ENCODE data around the gene BANF2.
A peak's percentile ranks its signal among the peaks of the same experiment; 100 is the strongest.

The BANF2 gene

GRCh38 chr20:17756529-17756928 lies 56.8 kb downstream of the BANF2 start:
- H3K4me1 ChIP-seq (ENCODE audit: insufficient read depth, low read length): peaks cover 15% of the 10 kb centered on the region
- H3K27me3 ChIP-seq (ENCODE audit: insufficient read depth, low read length): 0 out of 2 replicates have a peak, but pooled peaks cover 4% of the 10 kb centered on the region
- H3K27ac ChIP-seq (ENCODE audit: low read depth, low read length): no peak overlapping the region
- H3K36me3 ChIP-seq (ENCODE audit: insufficient read depth, low read length): no peaks in the 10 kb centered on the region
- H3K9me3 ChIP-seq (ENCODE audit: insufficient read depth, low read depth, low read length): peaks cover 3% of the 10 kb centered on the region; the same call in 1 of the 2 replicates
- 89% methylated on average over 6 of the region's 6 CpGs for WGBS
- no peak overlapping the region for H3K9ac ChIP-seq (ENCODE audit: low read depth, low read length)
- no peak overlapping the region for H3K4me3 ChIP-seq (ENCODE audit: low read length)

DNA sequence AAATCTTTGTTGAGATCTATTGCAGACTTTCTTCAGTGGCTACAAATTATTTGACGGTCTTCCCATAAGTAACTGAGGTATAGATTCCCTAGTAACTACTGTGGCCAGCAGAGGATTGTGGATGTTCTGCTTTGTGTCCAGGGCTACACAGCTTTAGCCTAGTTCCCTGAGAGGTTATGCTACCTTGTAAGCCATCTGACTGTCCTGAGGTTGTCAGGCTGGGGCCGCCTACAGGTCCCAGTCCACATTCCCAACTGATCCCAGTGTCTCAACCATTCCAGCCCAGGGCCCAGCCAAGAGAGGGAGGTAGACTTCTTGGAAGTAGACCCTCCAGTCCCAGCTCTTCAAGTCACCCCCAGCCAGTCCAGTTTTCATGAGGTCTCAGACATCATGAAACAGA lies 57.7 kb downstream of the BANF2 start:
- H3K9me3 ChIP-seq (ENCODE audit: insufficient read depth, low read depth, low read length): peaks cover 3% of the 10 kb centered on the region; the same call in 1 of the 2 replicates
- 100% methylated on average over 2 of the region's 2 CpGs for whole genome bisulfite sequencing
- no peak overlapping the region for H3K9ac ChIP-seq (ENCODE audit: low read depth, low read length)
- 0 out of 2 replicates have a peak, but pooled peaks cover 4% of the 10 kb centered on the region for H3K27me3 ChIP-seq (ENCODE audit: insufficient read depth, low read length)
- H3K4me1 ChIP-seq (ENCODE audit: insufficient read depth, low read length): peaks cover 10% of the 10 kb centered on the region
- H3K4me3 ChIP-seq (ENCODE audit: low read length): no peak overlapping the region
- H3K27ac ChIP-seq (ENCODE audit: low read depth, low read length): no peak overlapping the region
- no peaks in the 10 kb centered on the region for H3K36me3 ChIP-seq (ENCODE audit: insufficient read depth, low read length)

DNA sequence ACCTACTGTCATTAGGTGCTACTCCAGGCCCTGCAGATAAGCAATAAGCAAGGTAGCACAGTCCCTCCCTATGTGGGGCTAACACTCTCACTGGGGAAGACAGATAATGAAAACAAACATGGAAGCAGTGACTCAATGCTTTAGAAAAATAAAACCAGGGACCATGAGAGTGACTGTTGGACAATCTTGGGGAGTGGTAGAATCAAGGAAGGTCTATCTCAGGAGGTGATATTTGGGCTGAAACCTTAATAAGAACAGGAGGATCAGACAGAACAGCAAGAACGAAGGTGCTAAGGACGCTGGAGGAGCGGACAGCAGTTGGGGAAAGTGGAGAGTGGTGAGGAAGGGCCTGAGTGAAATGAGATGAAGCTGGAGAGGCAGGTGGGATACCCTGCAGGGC lies 58.2 kb downstream of the BANF2 start:
- Histone ChIP-seq H3K9me3 (ENCODE audit: insufficient read depth, low read depth, low read length) (peaks cover 3% of the 10 kb centered on the region; the same call in 1 of the 2 replicates), H3K27ac (ENCODE audit: low read depth, low read length) (no peak overlapping the region), H3K4me3 (ENCODE audit: low read length) (no peak overlapping the region), H3K36me3 (ENCODE audit: insufficient read depth, low read length) (no peaks in the 10 kb centered on the region), H3K9ac (ENCODE audit: low read depth, low read length) (no peak overlapping the region), H3K4me1 (ENCODE audit: insufficient read depth, low read length) (peaks cover 11% of the 10 kb centered on the region), H3K27me3 (ENCODE audit: insufficient read depth, low read length) (0 out of 2 replicates have a peak, but pooled peaks cover 4% of the 10 kb centered on the region)
- 95% methylated on average over 3 of the region's 3 CpGs for WGBS

DNA sequence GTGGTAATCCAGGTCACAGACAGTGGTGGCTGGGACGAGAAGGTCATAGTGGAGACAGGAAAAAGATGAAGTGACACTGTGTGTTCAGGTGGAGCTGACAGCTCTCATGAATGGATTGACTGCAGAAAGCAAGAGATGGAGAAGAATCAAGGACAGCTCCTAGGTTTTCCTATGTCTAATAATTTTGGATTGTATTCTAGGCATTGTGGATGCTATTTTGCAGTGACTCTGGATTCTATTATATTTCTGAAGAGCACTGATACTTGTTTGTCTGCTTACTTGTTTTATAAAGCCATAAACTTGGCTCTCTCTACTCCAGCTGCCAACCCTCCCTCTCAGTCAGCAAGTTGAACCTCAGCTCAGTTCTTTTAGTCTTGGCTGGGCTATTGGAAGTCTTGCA lies 58.7 kb downstream of the BANF2 start:
- H3K27ac ChIP-seq (ENCODE audit: low read depth, low read length): no peak overlapping the region
- H3K27me3 ChIP-seq (ENCODE audit: insufficient read depth, low read length): 0 out of 2 replicates have a peak, but pooled peaks cover 3% of the 10 kb centered on the region
- 90% methylated on average over 1 of the region's 1 CpG for whole genome bisulfite sequencing
- H3K4me3 ChIP-seq (ENCODE audit: low read length): no peak overlapping the region
- peaks cover 13% of the 10 kb centered on the region for H3K4me1 ChIP-seq (ENCODE audit: insufficient read depth, low read length)
- no peaks in the 10 kb centered on the region for H3K36me3 ChIP-seq (ENCODE audit: insufficient read depth, low read length)
- no peak overlapping the region for H3K9ac ChIP-seq (ENCODE audit: low read depth, low read length)
- H3K9me3 ChIP-seq (ENCODE audit: insufficient read depth, low read depth, low read length): peaks cover 3% of the 10 kb centered on the region; the same call in 1 of the 2 replicates

DNA sequence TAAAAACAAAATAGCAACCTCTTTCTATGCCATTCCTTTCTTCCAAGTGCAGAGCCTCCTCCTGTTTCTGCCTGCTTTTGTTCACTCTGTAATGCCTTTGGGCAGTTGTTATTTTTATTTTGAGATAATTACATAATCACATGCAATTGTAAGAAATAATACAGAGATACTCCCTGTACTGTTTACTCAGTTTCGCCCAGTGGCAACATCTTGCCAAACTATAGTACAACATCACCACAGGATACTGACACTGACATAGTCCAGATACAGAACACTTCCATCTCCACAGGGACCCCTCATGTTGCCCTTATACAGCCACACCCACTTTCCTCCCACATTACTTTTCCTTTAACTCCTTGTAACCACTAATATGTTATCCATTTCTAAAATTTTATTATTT lies 59.7 kb downstream of the BANF2 start:
- no peaks in the 10 kb centered on the region for H3K27me3 ChIP-seq (ENCODE audit: insufficient read depth, low read length)
- no peaks in the 10 kb centered on the region for H3K9me3 ChIP-seq (ENCODE audit: insufficient read depth, low read depth, low read length)
- H3K36me3 ChIP-seq (ENCODE audit: insufficient read depth, low read length): no peaks in the 10 kb centered on the region
- H3K9ac ChIP-seq (ENCODE audit: low read depth, low read length): no peak overlapping the region
- 97% methylated on average over 1 of the region's 1 CpG for WGBS
- peaks cover 13% of the 10 kb centered on the region for H3K4me1 ChIP-seq (ENCODE audit: insufficient read depth, low read length)
- no peak overlapping the region for H3K4me3 ChIP-seq (ENCODE audit: low read length)
- H3K27ac ChIP-seq (ENCODE audit: low read depth, low read length): no peak overlapping the region

GRCh38 chr20:17761604-17762003 lies 61.8 kb downstream of the BANF2 start:
- Histone ChIP-seq H3K4me3 (ENCODE audit: low read length) (no peak overlapping the region), H3K36me3 (ENCODE audit: insufficient read depth, low read length) (no peaks in the 10 kb centered on the region), H3K27me3 (ENCODE audit: insufficient read depth, low read length) (no peaks in the 10 kb centered on the region), H3K9ac (ENCODE audit: low read depth, low read length) (no peak overlapping the region), H3K9me3 (ENCODE audit: insufficient read depth, low read depth, low read length) (no peaks in the 10 kb centered on the region), H3K4me1 (ENCODE audit: insufficient read depth, low read length) (peaks cover 13% of the 10 kb centered on the region), H3K27ac (ENCODE audit: low read depth, low read length) (no peak overlapping the region)
- 90% methylated on average over 2 of the region's 3 CpGs for WGBS

DNA sequence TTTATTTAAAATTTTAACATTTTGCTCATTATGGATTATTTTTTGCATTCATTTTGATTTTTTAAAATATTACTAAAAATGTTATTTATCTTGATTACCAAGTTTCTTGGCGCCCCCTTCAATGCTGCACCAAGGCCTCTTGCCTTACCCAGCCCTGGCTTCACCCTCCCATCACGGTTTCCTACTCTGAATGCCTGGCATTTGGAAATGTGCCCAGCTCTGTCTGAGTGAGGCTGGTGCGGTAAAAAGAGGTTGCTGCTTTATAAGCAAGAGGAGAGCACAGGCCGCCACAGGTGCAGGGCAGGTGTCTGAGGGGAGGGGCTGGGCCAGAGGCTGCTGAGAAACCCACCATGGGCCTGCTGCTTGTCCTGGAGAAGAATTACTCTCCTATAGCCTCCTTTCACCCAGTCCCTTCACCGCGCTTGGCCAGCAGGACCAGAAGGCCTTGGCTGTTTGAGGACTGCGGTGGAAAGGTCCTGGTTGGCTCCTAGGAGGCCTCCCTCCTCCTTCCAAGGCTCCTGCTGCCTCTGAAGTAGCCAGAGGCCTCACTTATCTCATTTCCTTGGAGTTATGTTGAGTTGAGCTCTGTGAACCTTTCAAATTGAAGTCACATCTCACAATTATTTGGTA lies 62.6 kb downstream of the BANF2 start:
- Histone ChIP-seq H3K27me3 (ENCODE audit: insufficient read depth, low read length) (no peaks in the 10 kb centered on the region), H3K27ac (ENCODE audit: low read depth, low read length) (0 out of 2 replicates have a peak overlapping the region, but pooled peaks have one; percentile 7), H3K9ac (ENCODE audit: low read depth, low read length) (no peak overlapping the region), H3K36me3 (ENCODE audit: insufficient read depth, low read length) (no peaks in the 10 kb centered on the region), H3K4me1 (ENCODE audit: insufficient read depth, low read length) (peaks cover 13% of the 10 kb centered on the region), H3K9me3 (ENCODE audit: insufficient read depth, low read depth, low read length) (no peaks in the 10 kb centered on the region), H3K4me3 (ENCODE audit: low read length) (no peak overlapping the region)
- 92% methylated on average over 7 of the region's 7 CpGs for WGBS

DNA sequence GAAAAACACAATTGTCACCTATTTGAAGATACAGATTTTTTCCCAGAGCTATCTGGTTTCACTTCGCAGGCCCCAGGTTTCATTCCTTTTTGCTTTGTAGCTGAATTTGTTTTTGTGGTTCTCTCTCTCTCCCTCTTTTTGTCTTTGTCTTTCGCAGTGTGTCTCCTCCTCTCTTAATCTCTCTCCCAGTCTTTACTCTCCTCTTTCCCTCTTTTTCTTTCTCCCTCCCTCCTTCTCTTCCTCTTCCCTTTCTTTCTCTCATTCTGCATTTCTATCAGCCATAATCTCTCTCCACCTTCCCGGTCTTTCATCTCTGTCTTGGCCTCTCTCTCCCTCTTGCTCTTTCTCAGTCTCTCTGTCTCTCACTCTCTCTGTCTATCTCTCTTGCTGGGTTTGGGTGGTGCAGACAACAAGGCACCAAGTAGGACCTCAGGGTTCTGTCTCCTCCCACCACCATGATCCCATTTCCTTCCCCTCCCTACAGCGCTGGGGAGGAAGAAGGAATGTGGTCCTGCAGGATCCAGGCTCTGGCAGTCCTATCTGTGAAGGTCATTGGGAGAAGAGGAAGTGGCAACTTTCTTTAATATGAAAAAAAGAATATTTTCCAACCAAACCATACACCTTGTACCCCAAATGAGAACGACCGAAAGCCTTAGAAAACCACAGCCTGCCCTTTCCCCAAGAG lies 63.2 kb downstream of the BANF2 start:
- H3K27me3 ChIP-seq (ENCODE audit: insufficient read depth, low read length): no peaks in the 10 kb centered on the region
- H3K9me3 ChIP-seq (ENCODE audit: insufficient read depth, low read depth, low read length): no peaks in the 10 kb centered on the region
- H3K4me3 ChIP-seq (ENCODE audit: low read length): no peak overlapping the region
- H3K36me3 ChIP-seq (ENCODE audit: insufficient read depth, low read length): no peaks in the 10 kb centered on the region
- WGBS: 65% methylated on average over 5 of the region's 6 CpGs
- peaks cover 13% of the 10 kb centered on the region for H3K4me1 ChIP-seq (ENCODE audit: insufficient read depth, low read length)
- no peak overlapping the region for H3K27ac ChIP-seq (ENCODE audit: low read depth, low read length)
- H3K9ac ChIP-seq (ENCODE audit: low read depth, low read length): no peak overlapping the region

GRCh38 chr20:17765017-17765416 lies 65.3 kb downstream of the BANF2 start:
- no peak overlapping the region for H3K9ac ChIP-seq (ENCODE audit: low read depth, low read length)
- H3K36me3 ChIP-seq (ENCODE audit: insufficient read depth, low read length): no peaks in the 10 kb centered on the region
- 78% methylated on average over 4 of the region's 4 CpGs for WGBS
- peaks cover 13% of the 10 kb centered on the region for H3K4me1 ChIP-seq (ENCODE audit: insufficient read depth, low read length)
- H3K4me3 ChIP-seq (ENCODE audit: low read length): no peak overlapping the region
- no peaks in the 10 kb centered on the region for H3K9me3 ChIP-seq (ENCODE audit: insufficient read depth, low read depth, low read length)
- H3K27ac ChIP-seq (ENCODE audit: low read depth, low read length): no peak overlapping the region
- no peaks in the 10 kb centered on the region for H3K27me3 ChIP-seq (ENCODE audit: insufficient read depth, low read length)

DNA sequence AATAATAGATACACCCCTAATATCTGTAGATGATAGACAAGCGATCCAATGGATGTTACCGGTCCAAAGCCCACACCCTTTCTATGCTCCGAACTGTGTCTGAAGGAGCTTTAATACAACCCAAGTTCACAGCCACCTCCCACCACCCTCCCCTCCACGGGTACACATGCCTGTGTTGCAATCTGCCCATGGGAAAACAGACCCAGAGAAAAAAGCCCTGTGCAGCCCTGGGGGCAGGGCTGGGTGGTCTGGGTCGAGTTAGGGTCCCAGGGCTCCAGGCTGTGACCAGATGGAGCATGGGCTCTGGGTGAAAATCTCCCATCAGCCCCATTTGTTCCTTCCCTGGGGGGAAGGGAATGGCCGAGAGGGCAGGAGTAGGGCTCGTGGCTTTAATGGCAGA lies 65.8 kb downstream of the BANF2 start:
- Histone ChIP-seq H3K9ac (ENCODE audit: low read depth, low read length) (no peak overlapping the region), H3K9me3 (ENCODE audit: insufficient read depth, low read depth, low read length) (no peaks in the 10 kb centered on the region), H3K4me3 (ENCODE audit: low read length) (no peak overlapping the region), H3K4me1 (ENCODE audit: insufficient read depth, low read length) (peaks cover 13% of the 10 kb centered on the region), H3K27me3 (ENCODE audit: insufficient read depth, low read length) (no peaks in the 10 kb centered on the region), H3K36me3 (ENCODE audit: insufficient read depth, low read length) (no peaks in the 10 kb centered on the region), H3K27ac (ENCODE audit: low read depth, low read length) (no peak overlapping the region)
- WGBS: 92% methylated on average over 7 of the region's 7 CpGs

DNA sequence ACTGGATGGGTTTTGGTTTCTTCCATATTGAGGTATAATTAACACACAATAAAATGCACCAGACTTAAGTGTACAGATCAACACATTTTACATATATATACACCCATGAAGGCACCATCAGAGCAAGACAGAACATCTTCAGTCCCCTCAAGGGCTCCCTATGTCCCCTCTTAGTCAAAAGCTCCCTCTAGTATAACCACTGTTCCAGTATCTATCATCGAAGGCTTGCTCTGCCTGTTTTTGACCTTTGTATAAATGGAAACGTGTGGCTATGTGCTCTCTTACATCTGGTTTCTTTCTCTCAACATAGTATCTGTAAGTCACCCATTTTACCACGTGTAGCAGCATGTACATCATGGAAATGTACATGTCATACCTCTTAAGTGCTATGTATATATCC lies 66.5 kb downstream of the BANF2 start:
- WGBS: 86% methylated on average over 3 of the region's 3 CpGs

More for the DNA sequence above, 66.5 kb downstream of the BANF2 start:
- H3K9me3 ChIP-seq (ENCODE audit: insufficient read depth, low read depth, low read length): no peaks in the 10 kb centered on the region
- H3K4me1 ChIP-seq (ENCODE audit: insufficient read depth, low read length): peaks cover 17% of the 10 kb centered on the region
- H3K9ac ChIP-seq (ENCODE audit: low read depth, low read length): no peak overlapping the region
- no peak overlapping the region for H3K4me3 ChIP-seq (ENCODE audit: low read length)
- no peak overlapping the region for H3K27ac ChIP-seq (ENCODE audit: low read depth, low read length)
- H3K36me3 ChIP-seq (ENCODE audit: insufficient read depth, low read length): no peaks in the 10 kb centered on the region
- H3K27me3 ChIP-seq (ENCODE audit: insufficient read depth, low read length): no peaks in the 10 kb centered on the region

Data from HUES64 (cell line).